Activated CD4-positive, alpha-beta T cell treated with anti-CD3 and anti-CD28 coated beads, Interleukin-2, amount 50 U/mL, for 24 hours (primary cell): ENCODE results near the gene NASP.
"Not testable (repeated sequence)": the region's sequence is repeated elsewhere in the genome, so short reads cannot be mapped to it uniquely, and the experiment has no call there.

ENCODE experiments used
- DNase-seq, 2 donors: peaks; one replicate each; pipeline ENCODE4 v3.0.0-alpha.2; 2020; ENCODE audit warnings: low read depth in 1 of 2, low spot score in 1 of 2

The NASP gene

GRCh38 chr1:45569571-45569961 lies 14.3 kb upstream of the NASP start:
- no peak for DNase-seq

DNA sequence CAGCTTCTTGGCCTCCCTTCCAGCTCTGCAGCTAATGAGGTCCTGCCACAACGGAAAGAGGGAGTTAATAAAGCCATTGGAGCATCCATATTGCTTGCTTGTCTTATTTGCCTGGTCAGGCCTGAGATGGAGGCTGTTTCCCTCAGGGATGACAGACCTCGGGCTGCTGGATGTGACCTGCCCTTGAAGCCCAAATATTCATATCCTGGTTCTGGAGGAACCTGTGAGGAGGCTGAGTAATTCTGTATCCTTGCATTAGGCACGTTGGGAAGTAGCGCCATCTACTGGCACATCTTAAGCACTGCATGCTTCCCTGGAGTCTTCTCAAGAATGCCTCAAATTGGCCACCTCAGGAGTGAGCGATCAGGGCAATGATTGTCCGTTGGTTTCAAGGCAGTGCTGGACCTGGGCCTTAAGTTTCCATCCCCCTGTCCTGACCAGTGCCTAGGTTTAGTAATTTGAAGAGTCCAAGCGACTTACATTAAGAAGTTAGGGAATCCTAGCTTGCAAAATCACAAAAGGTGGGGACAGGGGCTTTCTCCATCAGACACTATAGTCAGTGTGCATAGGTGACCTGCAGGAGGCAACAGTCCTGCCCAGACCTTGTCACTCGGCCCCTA lies 13.8 kb upstream of the NASP start:
- peak; percentile 54 to 72 for DNase-seq

DNA sequence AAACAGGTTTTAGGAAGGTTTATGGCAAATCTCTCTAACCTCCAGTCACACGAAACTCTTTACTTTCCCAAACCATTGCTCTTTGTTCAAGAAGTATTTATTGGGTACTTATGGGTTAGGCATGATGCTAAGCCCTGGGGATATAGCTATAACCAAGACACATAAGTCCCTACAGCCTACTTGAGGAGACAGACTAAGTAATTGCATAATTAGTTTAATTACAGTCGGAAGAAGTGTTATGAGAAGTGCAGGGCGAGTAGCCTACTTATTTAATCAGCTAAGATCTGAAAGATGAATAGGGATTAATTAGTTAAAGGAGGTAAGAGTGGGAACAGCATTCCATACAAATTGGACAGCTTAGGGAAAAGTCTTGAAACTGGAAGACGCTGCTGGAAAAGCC lies 13.2 kb upstream of the NASP start:
- DNase-seq: no peak

DNA sequence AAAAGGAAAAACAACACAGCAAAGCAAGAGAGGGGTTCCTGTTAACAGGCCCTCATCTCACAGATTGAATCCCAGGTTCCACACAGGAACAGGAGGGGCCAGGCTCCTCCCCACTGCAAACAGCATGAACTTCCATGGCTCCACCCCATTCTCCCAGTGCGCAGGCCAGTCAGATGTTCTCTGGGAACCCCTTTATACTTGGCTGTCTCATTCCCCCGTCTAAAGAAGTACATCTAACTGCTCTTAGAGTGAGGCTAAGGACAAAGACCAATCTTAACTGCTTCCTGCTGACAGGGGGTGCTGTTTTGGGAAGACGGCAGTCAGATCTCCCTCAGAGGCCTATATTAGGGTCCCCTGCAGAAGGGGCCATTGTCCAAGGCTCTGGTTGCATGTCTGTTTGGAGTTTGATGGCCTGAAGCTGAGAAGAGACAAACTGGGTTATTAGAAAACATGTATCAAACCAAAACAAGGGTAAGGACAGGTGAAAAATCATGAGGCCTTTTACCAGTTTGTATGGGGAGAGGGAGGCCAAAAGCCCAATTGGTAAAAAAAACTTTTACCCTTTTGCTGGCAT lies 10.5 kb upstream of the NASP start:
- DNase-seq: no peak

GRCh38 chr1:45574105-45574626 lies 9.7 kb upstream of the NASP start:
- no peak for DNase-seq

DNA sequence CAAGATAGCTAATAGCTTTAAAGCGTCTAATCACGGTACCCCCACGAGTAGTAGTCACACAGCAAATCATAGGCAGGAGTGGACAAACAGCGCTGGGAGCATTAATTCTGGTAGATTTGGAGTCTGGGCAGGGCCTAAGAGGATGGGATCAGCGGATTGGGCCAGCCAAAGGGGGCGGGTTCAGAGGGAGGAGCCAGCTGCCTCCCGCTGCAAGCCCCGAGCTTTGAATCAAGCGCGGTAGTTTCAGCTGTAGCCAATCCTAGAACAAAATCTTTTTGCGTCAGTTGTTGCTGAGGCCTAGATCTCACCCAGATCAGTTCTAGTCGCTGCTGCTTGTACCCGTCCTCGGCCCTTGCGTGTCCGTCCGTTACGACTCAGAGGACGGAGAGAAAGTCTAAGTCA lies 576 bp upstream of the NASP start:
- peak; percentile 82 to 91 for DNase-seq

DNA sequence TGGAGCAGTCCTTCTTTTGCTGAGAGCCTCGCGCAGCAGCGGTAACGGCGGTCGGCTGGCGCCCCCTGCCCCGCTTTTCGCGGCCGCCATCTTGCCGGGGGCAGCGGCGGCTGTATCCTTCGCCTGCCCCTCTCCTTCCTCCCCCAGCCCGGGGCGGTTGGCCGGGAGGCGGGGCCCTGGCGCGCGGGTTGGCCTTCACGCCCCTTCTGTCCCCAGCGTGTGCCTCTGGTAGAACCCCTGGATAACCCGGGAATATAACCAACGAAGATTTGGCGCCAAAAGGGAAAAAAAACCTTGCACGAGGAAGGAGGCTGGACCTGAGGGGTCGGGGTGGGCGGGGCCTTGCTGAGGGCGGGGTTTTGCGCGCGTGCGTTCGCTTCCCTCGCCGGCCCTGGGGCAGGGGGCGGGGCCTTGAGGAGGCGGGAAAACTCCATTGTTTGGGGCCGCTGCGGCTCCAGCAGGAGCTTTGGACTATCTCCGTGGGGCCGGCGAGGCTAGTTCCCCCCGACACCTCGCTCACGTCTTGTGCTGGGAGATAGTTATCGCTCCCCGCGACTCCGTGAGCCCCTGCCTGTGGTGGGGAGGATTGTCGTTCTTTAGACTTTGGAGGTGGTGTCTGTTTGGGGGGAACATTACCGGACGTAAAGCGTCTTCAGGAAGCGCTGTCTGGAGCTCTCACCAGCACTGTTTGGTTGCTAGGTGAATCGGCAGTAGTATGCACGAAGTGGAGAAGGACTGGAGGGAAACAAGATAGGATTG lies 689 bp downstream of the NASP start:
- peak; percentile 76 to 79 for DNase-seq

DNA sequence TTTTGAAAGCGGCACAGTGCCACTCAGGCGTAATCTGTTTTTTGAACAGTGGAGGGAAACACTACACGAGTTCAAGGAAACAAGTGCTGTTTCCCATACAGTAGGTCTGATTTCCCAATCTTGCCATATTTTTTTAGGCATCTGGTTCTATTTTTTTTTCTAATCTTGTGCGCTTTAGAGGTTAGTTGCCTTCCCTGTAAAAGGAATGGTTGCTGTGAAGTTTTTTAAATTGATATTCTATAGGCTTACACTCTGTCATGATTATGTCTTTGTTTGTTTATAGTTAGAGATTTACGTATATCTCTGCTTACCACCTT lies 1.2 kb downstream of the NASP start:
- DNase-seq: no peak

GRCh38 chr1:45585496-45586075 lies 1.7 kb downstream of the NASP start:
- DNase-seq: no peak

DNA sequence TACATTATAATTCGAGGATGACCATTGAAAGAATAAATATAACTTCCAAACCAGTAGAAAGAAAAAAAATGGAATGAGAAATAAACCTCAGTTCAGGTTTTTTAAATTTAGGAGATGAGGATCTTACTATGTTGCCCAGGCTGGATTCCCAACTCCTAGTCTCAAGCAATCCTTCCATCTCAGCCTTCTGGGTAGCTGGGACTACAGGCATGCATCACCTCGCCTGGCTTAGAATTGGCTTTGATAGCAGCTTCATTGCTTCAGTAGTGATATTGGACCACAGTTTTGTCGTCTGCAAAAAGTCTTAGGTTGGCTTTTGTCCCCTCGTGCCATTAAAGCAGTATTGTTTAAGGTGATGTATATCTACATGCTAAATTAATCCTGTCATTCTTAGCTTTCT lies 2.9 kb downstream of the NASP start:
- no peak for DNase-seq

- DNase-seq: no peak
Measured at GRCh38 chr1:45589861-45590260, 6.0 kb downstream of the NASP start.

DNA sequence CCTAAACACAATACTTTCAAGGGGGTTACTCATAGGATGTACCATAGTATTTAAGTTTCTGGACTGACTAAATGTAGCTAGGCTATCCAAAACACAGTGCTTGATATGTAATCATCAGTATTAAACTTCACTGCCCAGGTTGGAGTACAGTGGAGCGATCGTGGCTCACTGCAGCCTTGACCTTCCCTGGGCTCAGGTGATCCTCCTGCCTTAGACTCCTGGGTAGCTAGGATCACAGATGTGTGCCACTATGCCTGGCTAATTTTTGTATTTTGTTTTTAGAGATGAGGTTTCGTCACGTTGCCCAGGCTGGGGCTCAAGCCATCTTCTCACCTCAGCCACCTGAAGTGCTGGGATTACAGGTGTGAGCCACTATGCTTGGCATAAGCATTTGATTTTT lies 10.6 kb downstream of the NASP start:
- no peak for DNase-seq

DNA sequence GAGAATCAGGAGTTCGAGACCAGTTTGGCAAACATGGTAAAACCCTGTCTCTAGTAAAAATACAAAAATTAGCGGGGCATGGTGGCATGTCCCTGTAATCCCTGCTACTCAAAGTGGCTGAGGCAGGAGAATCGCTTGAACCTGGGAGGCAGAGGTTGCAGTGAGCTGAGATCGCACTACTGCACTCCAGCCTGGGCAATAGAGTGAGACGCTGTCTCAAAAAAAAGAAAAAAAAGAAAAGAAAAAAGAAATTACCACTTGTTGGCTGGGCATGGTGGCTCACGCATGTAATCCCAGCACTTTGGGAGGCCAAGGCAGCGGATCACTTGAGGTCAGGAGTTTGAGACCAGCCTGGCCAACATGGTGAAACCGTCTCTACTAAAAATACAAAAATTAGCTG lies 12.9 kb downstream of the NASP start:
- not testable (repeated sequence) for DNase-seq

GRCh38 chr1:45604239-45604638 lies 20.4 kb downstream of the NASP start:
- DNase-seq: no peak

DNA sequence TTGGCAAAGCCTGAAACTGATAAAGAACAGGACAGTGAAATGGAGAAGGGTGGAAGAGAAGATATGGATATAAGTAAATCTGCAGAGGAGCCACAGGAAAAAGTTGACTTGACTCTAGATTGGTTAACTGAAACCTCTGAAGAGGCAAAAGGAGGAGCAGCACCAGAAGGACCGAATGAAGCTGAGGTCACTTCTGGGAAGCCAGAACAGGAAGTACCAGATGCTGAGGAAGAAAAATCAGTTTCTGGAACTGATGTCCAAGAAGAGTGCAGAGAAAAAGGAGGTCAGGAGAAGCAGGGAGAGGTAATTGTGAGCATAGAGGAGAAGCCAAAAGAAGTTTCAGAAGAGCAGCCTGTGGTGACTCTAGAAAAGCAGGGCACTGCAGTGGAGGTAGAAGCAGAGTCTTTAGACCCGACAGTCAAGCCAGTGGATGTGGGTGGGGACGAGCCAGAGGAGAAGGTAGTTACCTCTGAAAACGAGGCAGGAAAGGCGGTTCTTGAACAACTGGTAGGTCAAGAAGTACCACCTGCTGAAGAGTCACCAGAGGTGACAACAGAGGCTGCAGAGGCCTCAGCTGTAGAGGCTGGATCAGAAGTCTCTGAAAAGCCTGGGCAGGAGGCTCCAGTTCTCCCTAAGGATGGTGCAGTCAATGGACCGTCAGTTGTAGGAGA lies 23.7 kb downstream of the NASP start:
- DNase-seq: no peak

- no peak for DNase-seq
Measured at GRCh38 chr1:45608175-45609156, 24.6 kb downstream of the NASP start.

GRCh38 chr1:45610589-45611226 lies 26.9 kb downstream of the NASP start:
- no peak for DNase-seq

GRCh38 chr1:45612941-45613579 lies 29.2 kb downstream of the NASP start:
- no peak for DNase-seq

DNA sequence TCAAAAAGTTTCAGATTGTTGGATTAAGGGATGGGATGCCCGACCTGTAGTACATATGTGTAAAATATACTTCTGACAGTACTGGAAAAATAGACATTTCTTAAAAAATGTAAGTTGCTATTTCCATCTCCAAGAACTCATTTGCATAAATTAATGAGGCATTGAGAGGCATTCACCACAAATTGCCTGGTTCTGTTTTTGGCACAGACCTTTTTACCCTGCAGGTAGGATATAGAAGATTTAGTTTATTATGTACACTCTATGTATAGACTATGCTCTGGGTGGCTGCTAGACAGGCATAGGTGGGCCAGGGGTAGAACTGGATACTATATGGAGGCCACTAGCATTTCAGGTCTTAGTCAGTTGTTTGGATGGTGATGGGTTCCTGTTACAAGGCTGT lies 32.0 kb downstream of the NASP start:
- DNase-seq: no peak

DNA sequence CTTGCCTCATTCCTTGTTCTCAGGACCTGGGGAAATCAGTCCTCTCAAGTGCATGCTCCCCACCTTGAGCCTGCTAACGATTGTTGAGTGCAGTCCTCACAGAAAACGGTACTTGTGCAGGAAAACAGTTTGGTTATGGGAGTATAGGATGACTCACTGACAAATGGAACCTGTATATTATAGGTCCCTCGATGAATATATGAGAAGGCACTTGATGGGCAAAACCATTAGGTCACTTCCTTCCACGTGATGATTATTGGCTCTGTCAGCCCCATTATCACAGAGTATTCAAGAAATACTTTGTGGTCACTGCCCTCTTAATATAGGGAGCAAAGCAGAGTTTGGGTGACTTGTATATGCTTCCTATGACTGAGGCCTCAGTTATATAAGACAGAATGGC lies 33.8 kb downstream of the NASP start:
- DNase-seq: no peak
